Measurements from ENCODE around the gene KDM2B.

KDM2B gene

GRCh38 chr12:121534495-121535148 lies 46.2 kb downstream of the KDM2B start:
- Mint-ChIP-seq H3K9me3 (no peaks in the 10 kb centered on the region), H3K36me3 (ENCODE audit: low read depth) (peaks cover 33% of the 10 kb centered on the region), H3K4me1 (ENCODE audit: low read depth) (peaks cover 65% of the 10 kb centered on the region), H3K27me3 (no peaks in the 10 kb centered on the region), H3K27ac (peak overlapping the region; percentile 77), H3K4me3 (peak overlapping the region; percentile 51)
- peak; percentile 71 for DNase-seq

- no peaks in the 10 kb centered on the region for H3K27me3 Mint-ChIP-seq
- H3K4me1 Mint-ChIP-seq (ENCODE audit: low read depth), result peaks cover 63% of the 10 kb centered on the region
- H3K27ac Mint-ChIP-seq, result peak overlapping the region; percentile 78
- DNase-seq, result no peak
- peaks cover 37% of the 10 kb centered on the region for H3K36me3 Mint-ChIP-seq (ENCODE audit: low read depth)
- H3K9me3 Mint-ChIP-seq, result no peaks in the 10 kb centered on the region
- H3K4me3 Mint-ChIP-seq, result no peak overlapping the region
These were observed 47.3 kb downstream of the KDM2B start for GRCh38 chr12:121533394-121534090.

- Mint-ChIP-seq H3K27me3 (no peaks in the 10 kb centered on the region), H3K4me3 (no peak overlapping the region), H3K4me1 (ENCODE audit: low read depth) (peaks cover 58% of the 10 kb centered on the region), H3K36me3 (ENCODE audit: low read depth) (peaks cover 37% of the 10 kb centered on the region), H3K9me3 (no peaks in the 10 kb centered on the region), H3K27ac (peak overlapping the region; percentile 34)
- no peak for DNase-seq
These were observed 48.1 kb downstream of the KDM2B start for GRCh38 chr12:121532503-121533393.

GRCh38 chr12:121531356-121531750 lies 49.5 kb downstream of the KDM2B start:
- DNase-seq, result no peak
- Mint-ChIP-seq H3K27me3 (no peaks in the 10 kb centered on the region), H3K4me3 (no peak overlapping the region), H3K36me3 (ENCODE audit: low read depth) (peaks cover 37% of the 10 kb centered on the region), H3K4me1 (ENCODE audit: low read depth) (peaks cover 50% of the 10 kb centered on the region), H3K27ac (peak overlapping the region; percentile 90), H3K9me3 (no peaks in the 10 kb centered on the region)

- DNase-seq, result peak; percentile 66
- H3K27ac Mint-ChIP-seq, result peak overlapping the region; percentile 90
- no peak overlapping the region for H3K4me3 Mint-ChIP-seq
- no peaks in the 10 kb centered on the region for H3K27me3 Mint-ChIP-seq
- peaks cover 45% of the 10 kb centered on the region for H3K4me1 Mint-ChIP-seq (ENCODE audit: low read depth)
- no peaks in the 10 kb centered on the region for H3K9me3 Mint-ChIP-seq
- H3K36me3 Mint-ChIP-seq (ENCODE audit: low read depth), result peaks cover 37% of the 10 kb centered on the region
These were observed 50.0 kb downstream of the KDM2B start for GRCh38 chr12:121530600-121531355.

GRCh38 chr12:121529184-121529583 lies 51.6 kb downstream of the KDM2B start:
- Mint-ChIP-seq H3K4me3 (no peak overlapping the region), H3K36me3 (ENCODE audit: low read depth) (peaks cover 38% of the 10 kb centered on the region), H3K4me1 (ENCODE audit: low read depth) (peaks cover 29% of the 10 kb centered on the region), H3K27me3 (no peaks in the 10 kb centered on the region), H3K9me3 (no peaks in the 10 kb centered on the region), H3K27ac (no peak overlapping the region)
- DNase-seq, result no peak

GRCh38 chr12:121525411-121525810 lies 55.4 kb downstream of the KDM2B start:
- no peaks in the 10 kb centered on the region for H3K27me3 Mint-ChIP-seq
- H3K4me1 Mint-ChIP-seq (ENCODE audit: low read depth), result peaks cover 12% of the 10 kb centered on the region
- peaks cover 17% of the 10 kb centered on the region for H3K36me3 Mint-ChIP-seq (ENCODE audit: low read depth)

GRCh38 chr12:121524196-121524916 lies 56.5 kb downstream of the KDM2B start:
- H3K4me1 Mint-ChIP-seq (ENCODE audit: low read depth), result peaks cover 9% of the 10 kb centered on the region
- peaks cover 21% of the 10 kb centered on the region for H3K36me3 Mint-ChIP-seq (ENCODE audit: low read depth)
- no peak overlapping the region for H3K4me3 Mint-ChIP-seq
- no peaks in the 10 kb centered on the region for H3K9me3 Mint-ChIP-seq
- peak overlapping the region; percentile 73 for H3K27ac Mint-ChIP-seq
- H3K27me3 Mint-ChIP-seq, result no peaks in the 10 kb centered on the region
- DNase-seq, result no peak

More at GRCh38 chr12:121525411-121525810, 55.4 kb downstream of the KDM2B start:
- Mint-ChIP-seq H3K4me3 (no peak overlapping the region), H3K9me3 (no peaks in the 10 kb centered on the region), H3K27ac (no peak overlapping the region)
- no peak for DNase-seq

- DNase-seq, result no peak
- H3K36me3 Mint-ChIP-seq (ENCODE audit: low read depth), result peaks cover 23% of the 10 kb centered on the region
- peak overlapping the region; percentile 73 for H3K27ac Mint-ChIP-seq
- peaks cover 7% of the 10 kb centered on the region for H3K4me1 Mint-ChIP-seq (ENCODE audit: low read depth)
- no peaks in the 10 kb centered on the region for H3K27me3 Mint-ChIP-seq
- H3K9me3 Mint-ChIP-seq, result no peaks in the 10 kb centered on the region
- no peak overlapping the region for H3K4me3 Mint-ChIP-seq
These were observed 57.1 kb downstream of the KDM2B start for GRCh38 chr12:121523741-121524140.

- Mint-ChIP-seq H3K4me3 (no peak overlapping the region), H3K4me1 (ENCODE audit: low read depth) (peaks cover 6% of the 10 kb centered on the region), H3K9me3 (no peaks in the 10 kb centered on the region), H3K27ac (no peak overlapping the region), H3K36me3 (ENCODE audit: low read depth) (peaks cover 24% of the 10 kb centered on the region), H3K27me3 (no peaks in the 10 kb centered on the region)
- DNase-seq, result no peak
These were observed 57.9 kb downstream of the KDM2B start for GRCh38 chr12:121522971-121523370.

- peaks cover 7% of the 10 kb centered on the region for H3K4me1 Mint-ChIP-seq (ENCODE audit: low read depth)
- H3K36me3 Mint-ChIP-seq (ENCODE audit: low read depth), result peaks cover 32% of the 10 kb centered on the region
- H3K4me3 Mint-ChIP-seq, result no peak overlapping the region
- DNase-seq, result no peak
- H3K27ac Mint-ChIP-seq, result peak overlapping the region; percentile 22
- no peaks in the 10 kb centered on the region for H3K27me3 Mint-ChIP-seq
- H3K9me3 Mint-ChIP-seq, result no peaks in the 10 kb centered on the region
These were observed 60.2 kb downstream of the KDM2B start for GRCh38 chr12:121520586-121521086.

GRCh38 chr12:121520119-121520518 lies 60.7 kb downstream of the KDM2B start:
- H3K36me3 Mint-ChIP-seq (ENCODE audit: low read depth), result peaks cover 32% of the 10 kb centered on the region
- H3K27me3 Mint-ChIP-seq, result no peaks in the 10 kb centered on the region
- H3K27ac Mint-ChIP-seq, result peak overlapping the region; percentile 22

GRCh38 chr12:121519227-121519626 lies 61.6 kb downstream of the KDM2B start:
- Mint-ChIP-seq H3K4me3 (no peak overlapping the region), H3K27ac (no peak overlapping the region), H3K4me1 (ENCODE audit: low read depth) (peaks cover 11% of the 10 kb centered on the region), H3K27me3 (no peaks in the 10 kb centered on the region), H3K36me3 (ENCODE audit: low read depth) (peaks cover 29% of the 10 kb centered on the region), H3K9me3 (no peaks in the 10 kb centered on the region)
- no peak for DNase-seq

More at GRCh38 chr12:121520119-121520518, 60.7 kb downstream of the KDM2B start:
- Mint-ChIP-seq H3K4me3 (no peak overlapping the region), H3K4me1 (ENCODE audit: low read depth) (peaks cover 10% of the 10 kb centered on the region), H3K9me3 (no peaks in the 10 kb centered on the region)
- DNase-seq, result no peak

Measured in activated T-cell treated with anti-CD3 and anti-CD28 coated beads, Interleukin-2, amount 50 U/mL, for 24 hours (primary cell).